GM19240 (cell line): ENCODE measurements around the gene DNAJC2.

Source experiments
- DNase-seq: peaks from one replicate; pipeline ENCODE4 v3.0.0; 2011; ENCODE audit warnings: low spot score; ENCODE audit not compliant: insufficient read length

The DNAJC2 gene, protein sequence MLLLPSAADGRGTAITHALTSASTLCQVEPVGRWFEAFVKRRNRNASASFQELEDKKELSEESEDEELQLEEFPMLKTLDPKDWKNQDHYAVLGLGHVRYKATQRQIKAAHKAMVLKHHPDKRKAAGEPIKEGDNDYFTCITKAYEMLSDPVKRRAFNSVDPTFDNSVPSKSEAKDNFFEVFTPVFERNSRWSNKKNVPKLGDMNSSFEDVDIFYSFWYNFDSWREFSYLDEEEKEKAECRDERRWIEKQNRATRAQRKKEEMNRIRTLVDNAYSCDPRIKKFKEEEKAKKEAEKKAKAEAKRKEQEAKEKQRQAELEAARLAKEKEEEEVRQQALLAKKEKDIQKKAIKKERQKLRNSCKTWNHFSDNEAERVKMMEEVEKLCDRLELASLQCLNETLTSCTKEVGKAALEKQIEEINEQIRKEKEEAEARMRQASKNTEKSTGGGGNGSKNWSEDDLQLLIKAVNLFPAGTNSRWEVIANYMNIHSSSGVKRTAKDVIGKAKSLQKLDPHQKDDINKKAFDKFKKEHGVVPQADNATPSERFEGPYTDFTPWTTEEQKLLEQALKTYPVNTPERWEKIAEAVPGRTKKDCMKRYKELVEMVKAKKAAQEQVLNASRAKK

DNA sequence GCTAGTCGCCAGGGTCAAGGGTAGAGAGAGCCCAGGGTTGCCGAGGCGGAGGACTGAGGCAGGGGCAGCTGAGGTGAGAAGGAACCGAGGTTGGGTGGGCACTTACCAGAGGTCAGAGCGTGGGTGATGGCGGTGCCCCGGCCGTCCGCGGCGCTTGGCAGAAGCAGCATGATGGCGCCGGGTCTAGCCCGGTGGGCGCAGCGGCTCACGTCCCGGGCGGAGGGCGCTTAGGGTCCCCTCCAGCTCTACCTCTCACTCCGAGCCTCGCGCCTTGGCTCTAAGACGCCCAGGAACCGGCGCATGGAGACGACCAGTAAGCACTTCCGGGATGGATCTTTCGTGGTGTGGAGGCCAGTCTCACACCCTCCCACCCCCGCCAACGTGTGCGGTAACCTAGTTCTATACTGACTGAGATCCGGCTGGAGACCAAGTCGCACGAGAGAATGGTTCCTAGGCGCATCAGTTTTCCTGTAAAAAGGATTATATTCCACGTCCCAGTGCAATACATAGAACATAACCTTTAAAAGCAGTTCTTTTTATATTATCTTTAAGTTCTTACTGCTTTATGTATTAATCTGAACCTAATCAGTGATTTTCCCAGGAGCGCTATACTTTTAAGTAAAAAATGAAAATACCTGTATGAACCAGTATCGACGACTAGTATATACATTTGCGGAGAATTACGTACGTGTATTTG lies at the start of gene DNAJC2:
TSS of gene DNAJC2 (minus strand) at position 315 of the 697 bp plus-strand sequence. CDS start at position 170, 145 bp downstream.
- peak; percentile 53 for DNase-seq

GRCh38 chr7:103391976-103392375 lies 47.4 kb upstream of the DNAJC2 start:
- no peak for DNase-seq

DNA sequence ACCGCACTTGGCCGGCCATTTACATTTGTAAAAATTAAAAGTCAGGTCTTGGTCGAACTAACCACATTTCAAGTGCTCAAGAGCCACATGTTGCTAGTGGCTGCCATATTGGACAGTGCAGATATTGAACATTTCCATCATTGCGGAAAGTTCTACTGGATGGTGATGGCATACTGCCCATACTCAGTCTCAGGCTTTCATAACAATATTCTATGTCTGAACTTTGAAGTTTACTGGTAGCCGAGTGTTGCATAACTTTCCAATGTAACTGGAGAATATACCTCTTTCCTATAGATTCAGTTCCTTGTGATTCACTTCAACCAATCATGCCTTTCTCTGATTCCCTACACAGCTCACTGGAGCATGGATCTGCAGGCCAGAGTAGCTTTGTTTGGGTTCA lies 46.6 kb upstream of the DNAJC2 start:
- DNase-seq: no peak

- no peak for DNase-seq
Observed at GRCh38 chr7:103389263-103389662, 44.7 kb upstream of the DNAJC2 start.

DNA sequence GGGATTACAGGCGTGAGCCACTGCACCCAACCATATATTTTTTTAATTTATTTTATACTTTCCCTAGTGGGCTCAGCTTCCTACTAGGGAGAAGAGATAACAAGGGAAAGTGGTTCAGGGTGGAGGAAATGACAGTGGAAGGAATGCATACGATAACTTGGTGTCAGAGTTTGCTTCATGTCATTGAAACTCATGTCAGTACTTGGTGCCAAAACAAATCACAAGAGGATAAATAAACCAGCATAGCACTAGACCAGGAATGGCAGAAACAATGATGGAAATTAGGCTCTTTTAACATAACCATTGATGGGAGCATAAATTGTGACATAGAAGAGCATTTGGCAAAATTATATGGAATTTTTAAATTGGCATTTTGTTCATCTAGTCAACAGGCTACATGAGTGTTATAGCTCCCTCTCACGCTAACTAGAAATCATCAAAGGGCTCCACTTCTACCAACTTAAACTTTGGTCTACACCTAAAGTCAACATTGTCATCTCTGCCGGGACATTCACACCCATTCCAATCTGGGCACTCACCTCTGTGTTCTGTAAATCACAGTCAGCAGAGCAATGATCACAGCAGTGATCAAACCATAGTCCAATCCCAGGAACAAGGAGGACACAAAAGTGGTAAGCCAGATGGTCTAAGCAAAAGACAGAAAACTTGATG lies 44.0 kb upstream of the DNAJC2 start:
- no peak for DNase-seq

- no peak for DNase-seq
Observed at GRCh38 chr7:103387242-103387641, 42.7 kb upstream of the DNAJC2 start.

GRCh38 chr7:103382032-103382402 lies 37.5 kb upstream of the DNAJC2 start:
- DNase-seq: no peak

DNA sequence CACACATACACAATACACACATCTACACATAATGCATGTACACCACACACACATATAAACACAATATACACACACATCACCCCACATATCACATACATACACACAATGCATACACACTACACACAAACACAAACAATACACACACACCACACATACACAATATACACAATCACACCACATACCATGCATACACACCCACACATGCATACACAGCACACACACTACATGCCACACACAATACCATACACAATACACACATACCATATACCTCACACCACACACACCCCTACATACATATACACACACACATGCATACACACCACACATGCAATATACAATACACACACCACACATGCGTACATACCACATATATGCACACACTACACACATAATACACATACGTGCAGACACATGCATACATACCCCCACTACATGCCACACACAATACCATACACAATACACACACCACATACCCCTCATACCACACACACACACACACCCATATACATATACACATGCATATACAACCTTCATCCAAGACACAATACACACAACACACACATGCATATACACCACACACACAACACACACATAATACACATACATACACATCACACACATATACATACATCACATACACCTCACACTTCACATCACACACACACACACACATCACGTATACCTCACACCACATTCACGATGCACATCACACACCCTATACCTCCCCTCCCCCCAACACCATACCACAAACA lies 36.9 kb upstream of the DNAJC2 start:
- DNase-seq: no peak

DNA sequence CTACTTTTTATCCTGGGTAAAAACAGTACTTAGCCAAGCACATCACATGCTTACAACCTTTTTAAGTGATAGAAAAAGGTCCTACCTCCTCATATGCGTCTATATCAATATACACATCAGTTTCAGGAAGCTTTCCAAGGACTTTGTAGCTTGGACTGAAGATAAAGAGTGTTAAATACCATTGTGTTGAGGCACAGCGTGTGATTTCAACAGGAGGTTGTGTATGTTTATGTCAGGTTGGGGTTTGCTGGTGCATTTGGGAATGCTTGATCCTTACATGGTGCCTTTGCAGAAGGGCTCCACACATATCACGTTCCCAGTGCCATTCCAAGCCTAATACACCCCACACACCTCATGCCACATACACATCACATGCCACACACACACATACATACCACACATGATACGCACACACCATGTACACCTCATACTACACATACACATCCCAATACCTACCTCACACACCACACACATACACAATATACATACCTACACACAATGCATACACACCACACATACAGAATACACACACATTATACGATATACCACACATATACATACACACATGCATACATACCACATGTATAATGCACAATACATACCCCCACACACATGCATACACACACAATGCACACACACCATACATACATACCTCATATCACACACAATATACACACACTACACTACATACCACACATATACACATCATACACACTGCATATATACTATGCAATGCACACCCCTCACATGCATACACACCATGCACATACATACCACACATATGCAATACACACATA lies 36.0 kb upstream of the DNAJC2 start:
- DNase-seq: no peak

DNA sequence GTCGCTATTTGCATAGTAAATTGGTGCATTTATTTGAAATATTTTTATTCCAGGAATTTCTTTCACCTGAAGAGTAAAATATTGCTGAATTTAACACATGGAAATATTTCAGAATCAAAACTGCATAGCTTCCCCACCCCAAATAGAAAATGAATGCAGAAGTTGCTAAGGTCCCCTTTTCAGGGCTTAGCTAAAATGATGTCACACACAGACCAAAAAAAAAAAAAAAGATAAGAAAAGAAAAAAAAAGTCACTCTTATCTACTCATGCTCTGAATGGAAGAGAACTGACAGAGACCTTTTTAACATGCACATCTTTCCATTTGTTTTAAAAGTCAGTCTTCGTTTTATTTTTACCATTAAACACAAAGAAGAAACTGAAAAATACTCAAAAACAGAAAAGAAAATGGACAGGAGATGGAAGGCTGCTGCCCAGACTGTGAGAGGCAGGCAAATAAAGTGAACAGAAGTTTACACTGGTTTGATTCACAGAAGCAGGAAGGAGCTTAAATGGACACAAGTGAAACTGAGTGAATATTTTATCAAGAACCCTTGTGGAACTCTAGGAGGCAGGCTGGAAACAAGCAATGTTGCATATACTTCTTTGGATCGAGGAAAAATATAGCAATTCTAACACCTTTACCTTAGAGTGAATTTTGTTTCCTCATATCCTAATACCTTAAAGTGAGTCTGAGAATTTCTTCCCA lies 34.9 kb upstream of the DNAJC2 start:
- DNase-seq: no peak

- DNase-seq: no peak
Observed at GRCh38 chr7:103373866-103374643, 29.5 kb upstream of the DNAJC2 start.

- no peak for DNase-seq
Observed at GRCh38 chr7:103369432-103369831, 24.9 kb upstream of the DNAJC2 start.

DNA sequence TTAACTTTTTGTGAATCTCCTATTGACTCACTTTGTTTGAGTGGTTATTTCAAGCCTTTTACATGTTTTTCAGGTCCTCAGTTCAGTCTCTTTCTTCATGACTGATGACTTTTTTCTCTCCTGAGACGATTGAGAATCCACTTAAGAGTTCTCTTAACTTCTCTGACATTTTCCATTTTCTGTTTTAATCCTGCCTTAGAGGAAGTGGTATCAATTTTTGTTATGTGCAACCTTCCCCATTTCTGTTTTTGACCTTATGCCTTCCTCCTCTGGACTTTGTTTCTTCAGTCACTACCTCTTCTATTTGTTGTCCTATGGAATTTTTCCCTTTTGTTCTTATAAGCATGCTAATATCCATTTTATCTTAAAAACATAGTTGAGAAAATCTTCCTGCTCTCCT lies 5.2 kb upstream of the DNAJC2 start:
- DNase-seq: no peak

DNA sequence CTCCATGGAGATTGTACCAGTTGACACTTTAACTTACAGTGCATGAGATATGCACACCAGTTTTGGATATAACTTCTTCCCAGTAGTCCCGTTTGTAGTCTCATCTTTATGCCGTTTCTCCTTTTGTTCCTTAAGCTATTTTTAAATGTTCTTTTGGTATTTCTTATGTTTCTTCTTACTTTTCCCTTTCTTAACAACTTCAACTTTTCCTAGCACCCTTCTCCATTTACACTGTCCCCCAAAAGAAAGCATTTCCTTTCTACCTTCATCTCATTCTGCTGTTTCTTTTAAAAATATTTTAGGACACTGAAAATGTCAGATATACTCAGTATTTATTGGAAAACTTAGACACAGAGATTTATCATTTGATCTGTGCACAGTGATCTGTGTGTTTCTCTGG lies 4.4 kb upstream of the DNAJC2 start:
- no peak for DNase-seq

- DNase-seq: no peak
Observed at GRCh38 chr7:103348452-103348851, 3.9 kb upstream of the DNAJC2 start.

DNA sequence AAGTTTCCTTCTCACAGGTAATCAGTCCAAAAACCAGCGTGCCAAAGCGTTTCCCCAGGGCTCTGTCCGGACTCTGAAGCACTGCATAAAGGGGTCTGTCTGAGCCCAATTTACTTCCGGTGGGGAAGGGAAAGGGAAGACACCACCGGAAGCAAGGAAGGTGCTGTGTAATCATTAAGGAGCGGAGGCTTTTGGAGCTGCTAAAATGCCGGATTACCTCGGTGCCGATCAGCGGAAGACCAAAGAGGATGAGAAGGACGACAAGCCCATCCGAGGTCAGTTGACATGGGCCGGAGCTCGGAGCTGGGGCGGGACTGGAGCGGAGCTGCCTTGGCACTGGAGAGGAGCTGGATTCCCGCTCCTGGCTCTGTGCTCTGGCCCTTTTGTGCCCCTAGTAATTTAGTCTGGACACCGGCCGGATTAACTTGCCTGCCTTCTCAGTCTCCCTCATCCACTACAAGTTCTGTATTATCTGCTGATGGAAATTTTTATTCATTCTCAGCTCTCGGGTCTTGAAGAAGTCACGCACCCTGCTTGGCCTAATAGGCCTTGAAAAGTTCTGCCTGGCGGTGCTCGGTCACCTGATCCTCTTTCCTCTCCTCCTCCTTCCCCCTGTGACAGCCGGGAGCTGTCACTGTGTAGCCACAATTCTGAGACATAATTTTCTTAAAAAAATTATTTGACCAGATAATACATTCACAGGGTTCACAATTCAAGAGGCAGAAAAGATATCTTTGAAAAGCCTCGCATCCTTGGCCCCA lies 3.1 kb upstream of the DNAJC2 start, which contains the start of gene PSMC2:
TSS of gene PSMC2 (plus strand) at position 137 of the 761 bp plus-strand sequence. CDS start at position 206, 69 bp downstream.
- DNase-seq: peak; percentile 40

- no peak for DNase-seq
Observed at GRCh38 chr7:103346396-103346795, 1.8 kb upstream of the DNAJC2 start.
